ENCODE measurements around the gene CLEC7A.

- no peak for TF ChIP-seq CTCF (conservative IDR thresholded peaks at IDR 0.05; ENCODE audit: low read depth, low read length)
- no peak for TF ChIP-seq EZH2 (IDR thresholded peaks at IDR 0.05; ENCODE audit: low read length, unreplicated experiment)
Observed at GRCh38 chr12:10068644-10069043, 61.4 kb downstream of the CLEC7A start.

Data from PC-3 (cell line).